Measurements from ENCODE around the gene MOV10. TPM values are rescaled to one million over a fixed set of nuclear protein-coding genes. Genes with fewer than 3 reads are reported as not detected.

The MOV10 gene
- total and polyA plus RNA-seq, 9 of the 15 experiments (the other 6 are each of a cell fraction or from before 2014, with no cell fraction given), result 16.7 to 105 (median 49.5) TPM

DNA sequence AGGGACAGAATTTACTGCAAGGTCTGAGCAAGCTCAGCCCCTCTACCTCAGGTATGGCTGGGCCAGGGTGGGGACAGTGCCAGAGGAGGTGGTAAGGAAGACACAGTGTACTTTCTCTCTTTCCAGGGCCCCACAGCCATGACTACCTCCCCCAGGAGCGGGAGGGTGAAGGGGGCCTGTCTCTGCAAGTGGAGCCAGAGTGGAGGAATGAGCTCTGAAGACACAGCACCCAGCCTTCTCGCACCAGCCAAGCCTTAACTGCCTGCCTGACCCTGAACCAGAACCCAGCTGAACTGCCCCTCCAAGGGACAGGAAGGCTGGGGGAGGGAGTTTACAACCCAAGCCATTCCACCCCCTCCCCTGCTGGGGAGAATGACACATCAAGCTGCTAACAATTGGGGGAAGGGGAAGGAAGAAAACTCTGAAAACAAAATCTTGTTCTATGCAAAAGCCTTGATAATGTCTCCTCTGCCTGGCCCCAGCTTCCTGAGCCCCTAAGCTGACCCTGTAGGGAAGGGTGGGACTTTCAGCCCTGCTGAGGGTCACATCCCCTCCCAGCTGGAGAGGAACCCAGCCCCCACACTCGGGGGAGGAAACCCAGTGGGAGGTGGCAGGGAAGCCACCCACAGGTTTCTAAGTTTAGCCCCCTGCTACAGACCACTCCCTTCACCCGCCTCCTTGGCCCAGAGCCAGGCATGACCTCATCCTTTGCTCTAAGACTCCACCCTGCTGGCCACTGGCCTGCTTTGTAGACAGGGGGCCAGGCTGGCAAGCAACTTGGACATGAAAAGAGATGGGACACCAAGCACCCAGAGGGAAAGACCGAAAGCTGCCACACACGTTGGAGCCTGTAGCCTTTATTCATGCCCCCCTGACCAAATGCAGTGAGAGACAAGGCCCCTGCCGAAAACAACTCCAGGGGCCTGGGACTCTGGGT is 26.1 kb downstream of the MOV10 start (continued):
- TF ChIP-seq, protein P1, sequence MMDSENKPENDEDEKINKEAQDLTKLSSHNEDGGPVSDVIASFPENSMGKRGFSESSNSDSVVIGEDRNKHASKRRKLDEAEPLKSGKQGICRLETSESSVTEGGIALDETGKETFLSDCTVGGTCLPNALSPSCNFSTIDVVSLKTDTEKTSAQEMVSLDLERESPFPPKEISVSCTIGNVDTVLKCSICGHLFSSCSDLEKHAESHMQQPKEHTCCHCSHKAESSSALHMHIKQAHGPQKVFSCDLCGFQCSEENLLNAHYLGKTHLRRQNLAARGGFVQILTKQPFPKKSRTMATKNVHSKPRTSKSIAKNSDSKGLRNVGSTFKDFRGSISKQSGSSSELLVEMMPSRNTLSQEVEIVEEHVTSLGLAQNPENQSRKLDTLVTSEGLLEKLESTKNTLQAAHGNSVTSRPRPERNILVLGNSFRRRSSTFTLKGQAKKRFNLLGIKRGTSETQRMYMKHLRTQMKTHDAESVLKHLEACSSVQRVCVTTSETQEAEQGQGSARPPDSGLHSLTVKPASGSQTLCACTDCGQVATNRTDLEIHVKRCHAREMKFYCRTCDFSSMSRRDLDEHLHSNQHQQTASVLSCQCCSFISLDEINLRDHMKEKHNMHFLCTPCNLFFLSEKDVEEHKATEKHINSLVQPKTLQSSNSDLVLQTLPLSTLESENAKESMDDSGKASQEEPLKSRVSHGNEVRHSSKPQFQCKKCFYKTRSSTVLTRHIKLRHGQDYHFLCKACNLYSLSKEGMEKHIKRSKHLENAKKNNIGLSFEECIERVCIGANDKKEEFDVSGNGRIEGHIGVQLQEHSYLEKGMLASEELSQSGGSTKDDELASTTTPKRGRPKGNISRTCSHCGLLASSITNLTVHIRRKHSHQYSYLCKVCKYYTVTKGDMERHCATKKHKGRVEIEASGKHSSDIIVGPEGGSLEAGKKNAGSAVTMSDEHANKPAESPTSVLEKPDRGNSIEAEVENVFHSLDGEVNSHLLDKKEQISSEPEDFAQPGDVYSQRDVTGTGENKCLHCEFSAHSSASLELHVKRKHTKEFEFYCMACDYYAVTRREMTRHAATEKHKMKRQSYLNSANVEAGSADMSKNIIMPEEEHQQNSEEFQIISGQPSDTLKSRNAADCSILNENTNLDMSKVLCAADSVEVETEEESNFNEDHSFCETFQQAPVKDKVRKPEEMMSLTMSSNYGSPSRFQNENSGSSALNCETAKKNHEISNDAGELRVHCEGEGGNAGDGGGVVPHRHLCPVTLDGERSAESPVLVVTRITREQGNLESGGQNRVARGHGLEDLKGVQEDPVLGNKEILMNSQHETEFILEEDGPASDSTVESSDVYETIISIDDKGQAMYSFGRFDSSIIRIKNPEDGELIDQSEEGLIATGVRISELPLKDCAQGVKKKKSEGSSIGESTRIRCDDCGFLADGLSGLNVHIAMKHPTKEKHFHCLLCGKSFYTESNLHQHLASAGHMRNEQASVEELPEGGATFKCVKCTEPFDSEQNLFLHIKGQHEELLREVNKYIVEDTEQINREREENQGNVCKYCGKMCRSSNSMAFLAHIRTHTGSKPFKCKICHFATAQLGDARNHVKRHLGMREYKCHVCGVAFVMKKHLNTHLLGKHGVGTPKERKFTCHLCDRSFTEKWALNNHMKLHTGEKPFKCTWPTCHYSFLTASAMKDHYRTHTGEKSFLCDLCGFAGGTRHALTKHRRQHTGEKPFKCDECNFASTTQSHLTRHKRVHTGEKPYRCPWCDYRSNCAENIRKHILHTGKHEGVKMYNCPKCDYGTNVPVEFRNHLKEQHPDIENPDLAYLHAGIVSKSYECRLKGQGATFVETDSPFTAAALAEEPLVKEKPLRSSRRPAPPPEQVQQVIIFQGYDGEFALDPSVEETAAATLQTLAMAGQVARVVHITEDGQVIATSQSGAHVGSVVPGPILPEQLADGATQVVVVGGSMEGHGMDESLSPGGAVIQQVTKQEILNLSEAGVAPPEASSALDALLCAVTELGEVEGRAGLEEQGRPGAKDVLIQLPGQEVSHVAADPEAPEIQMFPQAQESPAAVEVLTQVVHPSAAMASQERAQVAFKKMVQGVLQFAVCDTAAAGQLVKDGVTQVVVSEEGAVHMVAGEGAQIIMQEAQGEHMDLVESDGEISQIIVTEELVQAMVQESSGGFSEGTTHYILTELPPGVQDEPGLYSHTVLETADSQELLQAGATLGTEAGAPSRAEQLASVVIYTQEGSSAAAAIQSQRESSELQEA (IDR thresholded peaks at IDR 0.05; ENCODE audit: low read depth), result 0 out of 2 replicates have a peak, but pooled peaks have one; percentile 21
- TF ChIP-seq, protein P2, sequence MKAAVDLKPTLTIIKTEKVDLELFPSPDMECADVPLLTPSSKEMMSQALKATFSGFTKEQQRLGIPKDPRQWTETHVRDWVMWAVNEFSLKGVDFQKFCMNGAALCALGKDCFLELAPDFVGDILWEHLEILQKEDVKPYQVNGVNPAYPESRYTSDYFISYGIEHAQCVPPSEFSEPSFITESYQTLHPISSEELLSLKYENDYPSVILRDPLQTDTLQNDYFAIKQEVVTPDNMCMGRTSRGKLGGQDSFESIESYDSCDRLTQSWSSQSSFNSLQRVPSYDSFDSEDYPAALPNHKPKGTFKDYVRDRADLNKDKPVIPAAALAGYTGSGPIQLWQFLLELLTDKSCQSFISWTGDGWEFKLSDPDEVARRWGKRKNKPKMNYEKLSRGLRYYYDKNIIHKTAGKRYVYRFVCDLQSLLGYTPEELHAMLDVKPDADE (conservative IDR thresholded peaks at IDR 0.05; ENCODE audit: control insufficient read depth, low read depth, low read length), result no peak; the same call in 1 of the 2 replicates
- TF ChIP-seq ETV6 (IDR thresholded peaks at IDR 0.05; ENCODE audit: borderline replicate concordance in 1 of 2, low read depth in 2 of 2, low read length in 1 of 2), result peak in 1 of 2 experiments; percentile 84; a peak in 3 of 4 replicates
- TF ChIP-seq ETV6 (CRISPR knock-in tag; IDR thresholded peaks at IDR 0.05; ENCODE audit: borderline replicate concordance), result no peak
- peak; percentile 72 for TF ChIP-seq SPI1 (IDR thresholded peaks at IDR 0.05; ENCODE audit: borderline replicate concordance, low read depth, low read length)
- TF ChIP-seq, protein P3, sequence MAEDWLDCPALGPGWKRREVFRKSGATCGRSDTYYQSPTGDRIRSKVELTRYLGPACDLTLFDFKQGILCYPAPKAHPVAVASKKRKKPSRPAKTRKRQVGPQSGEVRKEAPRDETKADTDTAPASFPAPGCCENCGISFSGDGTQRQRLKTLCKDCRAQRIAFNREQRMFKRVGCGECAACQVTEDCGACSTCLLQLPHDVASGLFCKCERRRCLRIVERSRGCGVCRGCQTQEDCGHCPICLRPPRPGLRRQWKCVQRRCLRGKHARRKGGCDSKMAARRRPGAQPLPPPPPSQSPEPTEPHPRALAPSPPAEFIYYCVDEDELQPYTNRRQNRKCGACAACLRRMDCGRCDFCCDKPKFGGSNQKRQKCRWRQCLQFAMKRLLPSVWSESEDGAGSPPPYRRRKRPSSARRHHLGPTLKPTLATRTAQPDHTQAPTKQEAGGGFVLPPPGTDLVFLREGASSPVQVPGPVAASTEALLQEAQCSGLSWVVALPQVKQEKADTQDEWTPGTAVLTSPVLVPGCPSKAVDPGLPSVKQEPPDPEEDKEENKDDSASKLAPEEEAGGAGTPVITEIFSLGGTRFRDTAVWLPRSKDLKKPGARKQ (CRISPR knock-in tag; IDR thresholded peaks at IDR 0.05), result no peak
- 0 out of 2 replicates have a peak, but pooled peaks have one; percentile 10 for TF ChIP-seq NR4A1 (CRISPR knock-in tag; IDR thresholded peaks at IDR 0.05)
- peak; percentile 40 for TF ChIP-seq NR4A1 (tag; IDR thresholded peaks at IDR 0.05)
- peak; percentile 89 to 94; a peak in 3 of 4 replicates for TF ChIP-seq ARNT (IDR thresholded peaks at IDR 0.05)
- 0 out of 2 replicates have a peak, but pooled peaks have one; percentile 46 for TF ChIP-seq ELF4 (CRISPR knock-in tag; IDR thresholded peaks at IDR 0.05)
- 0 out of 2 replicates have a peak, but pooled peaks have one; percentile 18 for TF ChIP-seq HNRNPL (IDR thresholded peaks at IDR 0.05; ENCODE audit: low read depth, low read length)
- TF ChIP-seq CCAR2 (IDR thresholded peaks at IDR 0.05; ENCODE audit: low read depth, low read length), result 0 out of 2 replicates have a peak, but pooled peaks have one; percentile 64
- TF ChIP-seq, protein P4, sequence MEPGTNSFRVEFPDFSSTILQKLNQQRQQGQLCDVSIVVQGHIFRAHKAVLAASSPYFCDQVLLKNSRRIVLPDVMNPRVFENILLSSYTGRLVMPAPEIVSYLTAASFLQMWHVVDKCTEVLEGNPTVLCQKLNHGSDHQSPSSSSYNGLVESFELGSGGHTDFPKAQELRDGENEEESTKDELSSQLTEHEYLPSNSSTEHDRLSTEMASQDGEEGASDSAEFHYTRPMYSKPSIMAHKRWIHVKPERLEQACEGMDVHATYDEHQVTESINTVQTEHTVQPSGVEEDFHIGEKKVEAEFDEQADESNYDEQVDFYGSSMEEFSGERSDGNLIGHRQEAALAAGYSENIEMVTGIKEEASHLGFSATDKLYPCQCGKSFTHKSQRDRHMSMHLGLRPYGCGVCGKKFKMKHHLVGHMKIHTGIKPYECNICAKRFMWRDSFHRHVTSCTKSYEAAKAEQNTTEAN (CRISPR knock-in tag; IDR thresholded peaks at IDR 0.05), result 0 out of 2 replicates have a peak, but pooled peaks have one; percentile 47
